GM12873 (cell line): ENCODE data around the gene MYH15.

ENCODE experiments used
- CTCF ChIP-seq: IDR thresholded peaks from 2 replicates; pipeline ENCODE4 v1.5.1; 2012; ENCODE audit warnings: low read depth, mild to moderate bottlenecking, moderate library complexity, low read length, control low read depth; ENCODE audit not compliant: insufficient read depth; ENCODE audit errors: missing control alignments

MYH15 gene

GRCh38 chr3:108525256-108525655 is 14.9 kb upstream of the MYH15 start:
- TF ChIP-seq CTCF: no peak

GRCh38 chr3:108524537-108524936 is 14.1 kb upstream of the MYH15 start:
- no peak for TF ChIP-seq CTCF

- no peak for TF ChIP-seq CTCF
Measured at GRCh38 chr3:108518895-108519294, 8.5 kb upstream of the MYH15 start.

- no peak for TF ChIP-seq CTCF
Measured at GRCh38 chr3:108516881-108517280, 6.5 kb upstream of the MYH15 start.

- TF ChIP-seq CTCF: no peak
Measured at GRCh38 chr3:108513961-108514360, 3.6 kb upstream of the MYH15 start.

GRCh38 chr3:108512671-108513070 is 2.3 kb upstream of the MYH15 start:
- TF ChIP-seq CTCF: no peak

GRCh38 chr3:108511490-108511889 is 1.1 kb upstream of the MYH15 start:
- TF ChIP-seq CTCF: no peak
